Measurements from ENCODE around the gene LCOR. TPM values are rescaled to one million over a fixed set of nuclear protein-coding genes. Genes with fewer than 3 reads are reported as not detected.
"Not testable (repeated sequence)": the region's sequence is repeated elsewhere in the genome, so short reads cannot be mapped to it uniquely, and the experiment has no call there.

The LCOR gene
- total RNA-seq, 1 donor from 2014 or later = 35.3 TPM

DNA sequence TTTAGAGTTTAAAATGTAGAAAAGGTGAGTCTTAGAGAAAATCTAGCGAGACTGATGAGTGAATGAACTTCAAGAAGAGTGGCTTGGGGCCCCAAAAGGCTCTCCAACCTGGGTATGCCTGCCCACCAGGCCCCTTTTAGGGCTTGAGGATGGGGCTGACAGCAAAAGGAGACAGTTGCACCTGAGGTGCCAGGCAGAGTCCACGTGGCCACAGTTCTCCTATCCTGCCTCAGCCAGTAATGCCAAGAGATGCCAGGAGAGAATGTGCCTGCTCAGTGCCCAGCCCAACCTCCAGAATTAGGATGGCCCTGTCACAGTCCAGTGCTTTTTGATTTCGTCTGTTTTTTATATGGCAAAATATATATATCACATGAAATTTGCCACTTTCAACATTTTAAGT lies 197.2 kb downstream of the LCOR start:
- DNase-seq (ENCODE audit: low spot score) = no peak
- peaks cover 12% of the 10 kb centered on the region for H3K4me1 Mint-ChIP-seq
- H3K79me2 ChIP-seq (ENCODE audit: low read depth) = no peaks in the 10 kb centered on the region

GRCh38 chr10:97030894-97031293 lies 198.8 kb downstream of the LCOR start:
- no peaks in the 10 kb centered on the region for H3K27me3 ChIP-seq
- no peaks in the 10 kb centered on the region for H3K79me2 ChIP-seq (ENCODE audit: low read depth)
- H3F3A ChIP-seq (ENCODE audit: low read depth) = peaks cover 4% of the 10 kb centered on the region
- no peaks in the 10 kb centered on the region for H3K36me3 ChIP-seq
- DNase-seq (ENCODE audit: low spot score) = no peak
- no peak overlapping the region for H3K9ac ChIP-seq
- no peaks in the 10 kb centered on the region for H3K9me3 Mint-ChIP-seq
- TF ChIP-seq EZH2 (IDR thresholded peaks at IDR 0.05) (no peak), EZH2phosphoT487 (IDR thresholded peaks at IDR 0.05) (no peak)
- peaks cover 12% of the 10 kb centered on the region for H3K27me3 Mint-ChIP-seq (ENCODE audit: insufficient read depth, low read depth)
- no peak overlapping the region for H3K4me3 ChIP-seq
- H3K4me1 ChIP-seq = peaks cover 14% of the 10 kb centered on the region
- no peaks in the 10 kb centered on the region for H3K36me3 Mint-ChIP-seq
- no peak overlapping the region for H3K4me2 ChIP-seq
- no peaks in the 10 kb centered on the region for H4K20me1 ChIP-seq (ENCODE audit: low read depth)
- no peak overlapping the region for H3K27ac ChIP-seq
- H3K9me3 ChIP-seq (ENCODE audit: low read depth) = no peaks in the 10 kb centered on the region
- H3K4me3 Mint-ChIP-seq = no peak overlapping the region
- peak overlapping the region; percentile 57 for H2AFZ ChIP-seq (replicated peaks)
- no peak overlapping the region for H3K27ac Mint-ChIP-seq
- H3K4me1 Mint-ChIP-seq = peaks cover 9% of the 10 kb centered on the region

More for the DNA sequence above, 197.2 kb downstream of the LCOR start:
- Histone ChIP-seq H3K27ac (no peak overlapping the region), H4K20me1 (ENCODE audit: low read depth) (no peaks in the 10 kb centered on the region), H2AFZ (replicated peaks) (no peak overlapping the region), H3K4me2 (no peak overlapping the region), H3K4me3 (no peak overlapping the region), H3K36me3 (no peaks in the 10 kb centered on the region), H3K27me3 (no peaks in the 10 kb centered on the region), H3F3A (ENCODE audit: low read depth) (peaks cover 8% of the 10 kb centered on the region), H3K9me3 (ENCODE audit: low read depth) (no peaks in the 10 kb centered on the region), H3K4me1 (peaks cover 14% of the 10 kb centered on the region), H3K9ac (no peak overlapping the region)
- H3K27me3 Mint-ChIP-seq (ENCODE audit: insufficient read depth, low read depth) = peaks cover 9% of the 10 kb centered on the region
- no peak overlapping the region for H3K4me3 Mint-ChIP-seq
- no peak overlapping the region for H3K27ac Mint-ChIP-seq
- H3K36me3 Mint-ChIP-seq = no peaks in the 10 kb centered on the region
- TF ChIP-seq CTCF (IDR thresholded peaks at IDR 0.05) (no peak), EZH2phosphoT487 (IDR thresholded peaks at IDR 0.05) (no peak)
- no peaks in the 10 kb centered on the region for H3K9me3 Mint-ChIP-seq

- Histone ChIP-seq H3K79me2 (ENCODE audit: low read depth) (no peaks in the 10 kb centered on the region), H3K27me3 (no peaks in the 10 kb centered on the region), H3K4me3 (no peak overlapping the region), H3K9me3 (ENCODE audit: low read depth) (no peaks in the 10 kb centered on the region), H3F3A (ENCODE audit: low read depth) (peaks cover 4% of the 10 kb centered on the region), H3K36me3 (no peaks in the 10 kb centered on the region), H3K4me2 (no peak overlapping the region), H4K20me1 (ENCODE audit: low read depth) (no peaks in the 10 kb centered on the region), H3K4me1 (peaks cover 14% of the 10 kb centered on the region), H3K9ac (no peak overlapping the region), H2AFZ (replicated peaks) (no peak overlapping the region), H3K27ac (no peak overlapping the region)
- DNase-seq (ENCODE audit: low spot score) = no peak
- Mint-ChIP-seq H3K4me3 (no peak overlapping the region), H3K27ac (no peak overlapping the region), H3K36me3 (no peaks in the 10 kb centered on the region), H3K9me3 (no peaks in the 10 kb centered on the region), H3K4me1 (peaks cover 9% of the 10 kb centered on the region), H3K27me3 (ENCODE audit: insufficient read depth, low read depth) (peaks cover 13% of the 10 kb centered on the region)
- TF ChIP-seq EZH2phosphoT487 (IDR thresholded peaks at IDR 0.05) (no peak), CTCF (IDR thresholded peaks at IDR 0.05) (no peak), EZH2 (IDR thresholded peaks at IDR 0.05) (no peak)
Observed at GRCh38 chr10:97031459-97031858, 199.4 kb downstream of the LCOR start.

DNA sequence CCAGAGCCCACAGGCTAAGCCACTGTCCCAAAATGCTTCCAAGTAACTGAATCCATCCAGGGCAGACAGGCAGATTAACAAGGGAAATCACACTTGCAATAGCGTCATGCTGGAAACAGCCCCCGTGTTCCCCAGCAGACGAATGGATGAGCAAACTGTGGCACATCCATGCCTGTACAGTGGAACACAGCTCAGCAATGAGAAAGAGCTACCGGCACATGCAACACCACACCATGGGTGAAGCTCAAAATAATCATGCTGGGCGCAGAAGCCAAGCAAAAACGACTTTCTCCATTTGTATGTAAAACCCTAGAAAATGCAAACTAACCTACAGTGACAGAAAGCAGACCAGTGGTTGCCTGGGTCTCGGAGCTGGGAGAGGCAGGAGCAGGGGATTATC lies 200.5 kb downstream of the LCOR start:
- H3K9me3 ChIP-seq (ENCODE audit: low read depth) = no peaks in the 10 kb centered on the region
- H3F3A ChIP-seq (ENCODE audit: low read depth) = peaks cover 4% of the 10 kb centered on the region
- H3K27ac Mint-ChIP-seq = no peak overlapping the region
- H3K4me3 Mint-ChIP-seq = no peak overlapping the region
- no peak for DNase-seq (ENCODE audit: low spot score)
- no peak overlapping the region for H3K4me3 ChIP-seq
- no peaks in the 10 kb centered on the region for H3K36me3 ChIP-seq
- H3K27me3 Mint-ChIP-seq (ENCODE audit: insufficient read depth, low read depth) = peaks cover 19% of the 10 kb centered on the region
- H3K27ac ChIP-seq = no peak overlapping the region
- no peaks in the 10 kb centered on the region for H3K79me2 ChIP-seq (ENCODE audit: low read depth)
- peak overlapping the region; percentile 59 for H2AFZ ChIP-seq (replicated peaks)
- no peaks in the 10 kb centered on the region for H3K9me3 Mint-ChIP-seq
- H3K27me3 ChIP-seq = no peaks in the 10 kb centered on the region
- no peaks in the 10 kb centered on the region for H4K20me1 ChIP-seq (ENCODE audit: low read depth)
- H3K9ac ChIP-seq = no peak overlapping the region
- peak overlapping the region; percentile 29 for H3K4me2 ChIP-seq
- H3K36me3 Mint-ChIP-seq = no peaks in the 10 kb centered on the region
- H3K4me1 ChIP-seq = peaks cover 14% of the 10 kb centered on the region
- TF ChIP-seq EZH2 (IDR thresholded peaks at IDR 0.05) = no peak
- no peak for TF ChIP-seq CTCF (IDR thresholded peaks at IDR 0.05)
- TF ChIP-seq EZH2phosphoT487 (IDR thresholded peaks at IDR 0.05) = no peak
- peaks cover 15% of the 10 kb centered on the region for H3K4me1 Mint-ChIP-seq

- peaks cover 19% of the 10 kb centered on the region for H3K27me3 Mint-ChIP-seq (ENCODE audit: insufficient read depth, low read depth)
Observed at GRCh38 chr10:97033841-97034240, 201.7 kb downstream of the LCOR start.

More at GRCh38 chr10:97033841-97034240, 201.7 kb downstream of the LCOR start:
- H3F3A ChIP-seq (ENCODE audit: low read depth); H3K27ac Mint-ChIP-seq; DNase-seq (ENCODE audit: low spot score); H3K36me3 ChIP-seq; H3K27ac ChIP-seq; H2AFZ ChIP-seq (replicated peaks); H3K27me3 ChIP-seq; H3K79me2 ChIP-seq (ENCODE audit: low read depth); H3K4me3 ChIP-seq; H3K9me3 Mint-ChIP-seq; H3K4me3 Mint-ChIP-seq; H3K4me2 ChIP-seq; H3K36me3 Mint-ChIP-seq; H4K20me1 ChIP-seq (ENCODE audit: low read depth); H3K9ac ChIP-seq; H3K9me3 ChIP-seq (ENCODE audit: low read depth): not testable (repeated sequence)
- H3K4me1 ChIP-seq = peaks cover 14% of the 10 kb centered on the region
- H3K4me1 Mint-ChIP-seq = peaks cover 21% of the 10 kb centered on the region

Data from neural progenitor cell (in vitro differentiated cells).